OCI-LY7 (cell line): ENCODE results near the gene USF2. TPM values are rescaled to one million over a fixed set of nuclear protein-coding genes. Genes with fewer than 3 reads are reported as not detected.

Experiments used
- BruUV-seq: library from RNA; stranded (reverse); fragments of 400-500 nt; replicated peaks from 2 replicates; lab custom pipeline; 2021; lab: Mats Ljungman, UMichigan
- CTCF ChIA-PET: fragments of 300-600 bp; sonication (Branson Sonifier 250); formaldehyde crosslinking; loops from one replicate; lab custom pipeline; 2022; ENCODE audit warnings: antibody characterized with exemption; ENCODE audit not compliant: unreplicated experiment; lab: Charles Lee
- POLR2A ChIA-PET: fragments of 300-600 bp; sonication (Branson Sonifier 250); formaldehyde crosslinking; loops from one replicate; lab custom pipeline; 2022; ENCODE audit warnings: antibody characterized with exemption; lab: Charles Lee
- DNase-seq: peaks from one replicate; pipeline ENCODE4 v3.0.0-alpha.2; 2015; ENCODE audit warnings: low spot score
- H2AFZ ChIP-seq: fragments of 200-600 bp; sonication (generic), shearing (Covaris generic); 2 replicates; pipeline ENCODE4 v1.6.1; 2014; ENCODE audit warnings: mild to moderate bottlenecking, antibody characterized with exemption, low read length, moderate library complexity
- H3K27ac ChIP-seq: fragments of 200-600 bp; sonication (generic); 2 replicates; pipeline ENCODE4 v1.5.1; 2014; ENCODE audit warnings: mixed run types, low read depth, mild to moderate bottlenecking, moderate library complexity, low read length, inconsistent platforms; ENCODE audit not compliant: poor library complexity, severe bottlenecking
- H3K36me3 ChIP-seq: fragments of 200-600 bp; sonication (generic); 2 replicates; pipeline ENCODE4 v1.6.1; 2014; ENCODE audit warnings: mild to moderate bottlenecking, antibody characterized with exemption, low read length, moderate library complexity, mixed read lengths; ENCODE audit not compliant: insufficient read depth
- H3K4me1 ChIP-seq: fragments of 200-600 bp; sonication (generic); 2 replicates; pipeline ENCODE4 v1.5.1; 2014; ENCODE audit warnings: mild to moderate bottlenecking, low read length; ENCODE audit not compliant: insufficient read depth, poor library complexity, severe bottlenecking
- H3K4me2 ChIP-seq: fragments of 200-600 bp; sonication (generic); 2 replicates; pipeline ENCODE4 v1.6.1; 2014; ENCODE audit warnings: mild to moderate bottlenecking, low read length
- H3K4me3 ChIP-seq: fragments of 200-600 bp; sonication (generic); 2 replicates; pipeline ENCODE4 v1.5.1; 2014; ENCODE audit warnings: mild to moderate bottlenecking, low read depth, low read length; ENCODE audit not compliant: poor library complexity, severe bottlenecking
- H3K79me2 ChIP-seq: fragments of 200-600 bp; sonication (generic); 2 replicates; pipeline ENCODE4 v1.6.1; 2016; ENCODE audit warnings: low read depth, mild to moderate bottlenecking, low read length, moderate library complexity, mixed read lengths; ENCODE audit not compliant: insufficient read depth
- H3K9me2 ChIP-seq: fragments of 200-600 bp; sonication (generic); 2 replicates; pipeline ENCODE4 v1.6.1; 2016; ENCODE audit warnings: mild to moderate bottlenecking, low read length, mixed read lengths; ENCODE audit not compliant: insufficient read depth
- H3K9me3 ChIP-seq: fragments of 200-600 bp; sonication (generic); 2 replicates; pipeline ENCODE4 v1.6.1; 2014; ENCODE audit warnings: mild to moderate bottlenecking, mixed run types, low read length, mixed read lengths
- H4K20me1 ChIP-seq: fragments of 200-600 bp; sonication (generic); 2 replicates; pipeline ENCODE4 v1.6.1; 2014; ENCODE audit warnings: mild to moderate bottlenecking, antibody characterized with exemption, low read length, moderate library complexity, mixed read lengths; ENCODE audit not compliant: insufficient read depth
- EZH2phosphoT487 ChIP-seq: fragments of 200-600 bp; sonication (generic); IDR thresholded peaks from 2 replicates; pipeline ENCODE4 v1.6.1; 2018; ENCODE audit warnings: low read depth, borderline replicate concordance, mild to moderate bottlenecking, mixed run types, antibody characterized with exemption, low read length, moderate library complexity, mixed read lengths
- intact Hi-C: fragments of 100-400 bp; cut with micrococcal nuclease; formaldehyde crosslinking; loops from one replicate; pipeline ENCODE4 v1.10.0; 2022; ENCODE audit not compliant: unreplicated experiment
- total RNA-seq, 2 experiments: library from RNA; depleted of rRNA in 1 of 2; stranded (reverse); fragments of >200 nt in 1 of 2; shearing (Covaris generic) in 1 of 2; gene quantifications; 2 replicates each; pipeline ENCODE4 v1.2.3, GENCODE V29; 2014 to 2022
- TF ChIP-seq, protein P1 (sequence below): fragments of 200-600 bp; sonication (generic); conservative IDR thresholded peaks from 2 replicates; pipeline ENCODE4 v1.5.1; 2014; ENCODE audit warnings: mild to moderate bottlenecking, antibody characterized with exemption, low read length, moderate library complexity, mixed read lengths

USF2 gene
- total RNA-seq, 2 experiments from 2014 or later = 105 to 155 TPM

DNA sequence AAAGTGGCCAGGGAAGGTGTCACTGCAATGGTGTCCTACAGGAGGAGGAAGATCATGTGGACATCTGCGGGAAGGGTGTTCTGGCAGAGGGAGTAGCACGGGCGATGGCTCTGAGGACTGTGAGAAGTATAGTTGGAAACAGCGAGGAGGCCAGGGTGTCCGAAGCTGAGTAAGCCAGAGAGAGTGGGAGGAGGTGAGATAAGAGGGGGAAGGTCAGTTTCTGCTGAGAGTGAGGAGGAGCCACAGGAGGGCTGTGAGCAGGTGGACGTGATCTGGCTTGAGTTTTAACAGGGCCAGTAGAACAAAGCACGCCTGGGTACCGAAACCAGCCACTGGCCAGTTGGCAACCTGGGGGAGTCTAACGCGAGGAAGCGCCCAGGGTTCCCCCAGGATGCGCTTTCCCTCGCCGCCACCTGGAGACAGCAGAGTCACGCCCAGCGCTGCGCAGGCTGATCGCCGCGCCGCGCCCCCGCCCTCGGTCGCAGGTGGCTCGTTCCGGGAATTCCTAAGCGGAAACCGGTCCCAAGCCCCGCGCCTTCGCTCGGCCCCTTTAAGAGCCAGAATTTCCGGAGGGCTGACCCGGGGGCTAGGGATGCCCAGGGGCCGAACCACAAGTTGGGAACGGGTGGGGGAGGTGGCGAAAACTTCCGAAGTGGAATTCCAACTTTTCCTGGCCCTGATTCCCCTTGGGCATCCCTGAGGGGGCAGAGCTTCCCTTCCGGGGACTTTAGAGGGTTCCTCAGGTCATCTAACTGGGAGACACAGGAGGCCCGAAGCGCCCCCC is 21.0 kb upstream of the USF2 start:
- H3K79me2 ChIP-seq = peaks cover 9% of the 10 kb centered on the region; the same call in 1 of the 2 replicates
- POLR2A ChIA-PET = interaction anchor here (1.0 kb wide), 1 partner anchor 106 kb away, joined by 3 read pairs; no protein-coding TSS in a partner anchor
- H3K9me3 ChIP-seq = peaks cover 16% of the 10 kb centered on the region
- CTCF ChIA-PET = no interaction called here
- H3K36me3 ChIP-seq = peaks cover 14% of the 10 kb centered on the region
- TSS peak; percentile 78 for BruUV-seq
- peak; percentile 92 for DNase-seq
- peak overlapping the region; percentile 74 for H2AFZ ChIP-seq
- peaks cover 21% of the 10 kb centered on the region for H3K4me1 ChIP-seq
- peak overlapping the region; percentile 69 for H3K27ac ChIP-seq
- TF ChIP-seq, protein P1, sequence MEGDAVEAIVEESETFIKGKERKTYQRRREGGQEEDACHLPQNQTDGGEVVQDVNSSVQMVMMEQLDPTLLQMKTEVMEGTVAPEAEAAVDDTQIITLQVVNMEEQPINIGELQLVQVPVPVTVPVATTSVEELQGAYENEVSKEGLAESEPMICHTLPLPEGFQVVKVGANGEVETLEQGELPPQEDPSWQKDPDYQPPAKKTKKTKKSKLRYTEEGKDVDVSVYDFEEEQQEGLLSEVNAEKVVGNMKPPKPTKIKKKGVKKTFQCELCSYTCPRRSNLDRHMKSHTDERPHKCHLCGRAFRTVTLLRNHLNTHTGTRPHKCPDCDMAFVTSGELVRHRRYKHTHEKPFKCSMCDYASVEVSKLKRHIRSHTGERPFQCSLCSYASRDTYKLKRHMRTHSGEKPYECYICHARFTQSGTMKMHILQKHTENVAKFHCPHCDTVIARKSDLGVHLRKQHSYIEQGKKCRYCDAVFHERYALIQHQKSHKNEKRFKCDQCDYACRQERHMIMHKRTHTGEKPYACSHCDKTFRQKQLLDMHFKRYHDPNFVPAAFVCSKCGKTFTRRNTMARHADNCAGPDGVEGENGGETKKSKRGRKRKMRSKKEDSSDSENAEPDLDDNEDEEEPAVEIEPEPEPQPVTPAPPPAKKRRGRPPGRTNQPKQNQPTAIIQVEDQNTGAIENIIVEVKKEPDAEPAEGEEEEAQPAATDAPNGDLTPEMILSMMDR = peak; percentile 71
- no peak for TF ChIP-seq EZH2phosphoT487
- intact Hi-C loops = loop anchor here (1.0 to 5.0 kb wide), 5 partner anchors 19 to 380 kb away; partner anchors contain the start of gene RBM42
- H4K20me1 ChIP-seq = no peaks in the 10 kb centered on the region
- H3K4me2 ChIP-seq = peak overlapping the region; percentile 76
- H3K4me3 ChIP-seq = peak overlapping the region; percentile 82
- no peaks in the 10 kb centered on the region for H3K9me2 ChIP-seq

DNA sequence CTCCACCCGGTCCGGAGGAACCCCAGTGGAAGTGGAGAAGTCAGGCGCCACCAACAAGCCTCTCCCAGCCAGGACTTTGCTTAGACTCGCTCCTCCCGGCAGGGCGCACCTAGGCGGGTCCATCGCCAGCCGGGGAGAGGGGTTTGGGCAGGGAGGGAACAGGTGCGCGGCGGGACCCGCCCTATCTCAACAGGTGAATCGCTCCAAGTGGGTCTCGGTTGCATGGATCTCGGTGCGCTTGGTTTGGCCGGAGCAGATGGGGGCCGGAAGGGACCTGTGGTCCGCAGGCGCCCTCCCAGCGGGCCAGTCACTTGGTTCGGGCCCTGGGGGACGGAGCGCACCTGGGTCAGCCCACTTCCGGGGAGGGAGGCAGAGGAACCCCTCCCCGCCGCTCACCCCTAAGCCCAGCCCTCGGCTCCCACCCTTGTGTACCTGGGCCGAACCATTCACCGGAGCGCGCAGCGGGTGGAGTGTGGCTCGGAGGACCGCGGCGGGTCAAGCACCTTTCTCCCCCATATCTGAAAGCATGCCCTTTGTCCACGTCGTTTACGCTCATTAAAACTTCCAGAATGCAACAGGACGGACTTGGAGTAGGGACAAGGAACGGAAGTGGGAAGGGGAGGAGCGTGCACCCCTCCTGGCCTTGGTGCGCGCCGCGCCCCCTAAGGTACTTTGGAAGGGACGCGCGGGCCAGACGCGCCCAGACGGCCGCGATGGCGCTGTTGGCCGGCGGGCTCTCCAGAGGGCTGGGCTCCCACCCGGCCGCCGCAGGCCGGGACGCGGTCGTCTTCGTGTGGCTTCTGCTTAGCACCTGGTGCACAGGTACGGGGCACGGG is 20.2 kb upstream of the USF2 start, which contains the start of gene LSR:
Gene LSR, plus strand, starts transcription at position 693 of the 836 bp plus-strand sequence. Its CDS starts 21 bp downstream, at position 714.
- TF ChIP-seq, protein P1 = peak; percentile 38; the same call in 1 of the 2 replicates
- TF ChIP-seq EZH2phosphoT487 = no peak
- Histone ChIP-seq H3K4me3 (peak within 1 kb of the TSS; percentile 82), H4K20me1 (no peaks in the 10 kb centered on the region), H3K9me3 (peaks cover 8% of the 10 kb centered on the region), H3K79me2 (peaks cover 9% of the 10 kb centered on the region; the same call in 1 of the 2 replicates), H3K4me2 (peak within 1 kb of the TSS; percentile 76), H3K36me3 (peaks cover 19% of the 10 kb centered on the region), H3K9me2 (no peaks in the 10 kb centered on the region), H3K4me1 (peaks cover 21% of the 10 kb centered on the region), H2AFZ (peak within 1 kb of the TSS; percentile 74), H3K27ac (peak within 1 kb of the TSS; percentile 69)
- POLR2A ChIA-PET = interaction anchor here (1.0 kb wide), 1 partner anchor 105 kb away, joined by 3 read pairs; no protein-coding TSS in a partner anchor
- CTCF ChIA-PET = no interaction called here
- no TSS peak for BruUV-seq
- intact Hi-C loops = loop anchor here (1.0 to 5.0 kb wide), 5 partner anchors 18 to 379 kb away; partner anchors contain the start of gene RBM42
- DNase-seq = peak; percentile 99
